IPS DF 6.9 (cell line): ENCODE data around the gene GOLGA6L9.
"Not testable (repeated sequence)": the region's sequence is repeated elsewhere in the genome, so short reads cannot be mapped to it uniquely, and the experiment has no call there.

Experiments used
- DNase-seq: peaks from one replicate; pipeline ENCODE4 v3.0.0-alpha.2; 2013; ENCODE audit warnings: low read depth, low spot score
- H3K27ac ChIP-seq: one replicate; pipeline ENCODE4 v1.5.1; 2013; ENCODE audit warnings: low read length, control low read depth
- H3K27me3 ChIP-seq: 2 replicates; pipeline ENCODE4 v1.6.1; 2013; ENCODE audit warnings: mild to moderate bottlenecking, low read length; ENCODE audit not compliant: control insufficient read depth, insufficient read depth
- H3K36me3 ChIP-seq: 2 replicates; pipeline ENCODE4 v1.6.1; 2013; ENCODE audit warnings: low read length; ENCODE audit not compliant: control insufficient read depth, insufficient read depth
- H3K4me1 ChIP-seq: 2 replicates; pipeline ENCODE4 v1.6.1; 2013; ENCODE audit warnings: low read length; ENCODE audit not compliant: control insufficient read depth, insufficient read depth
- H3K4me3 ChIP-seq: 2 replicates; pipeline ENCODE4 v1.5.1; 2013; ENCODE audit warnings: mild to moderate bottlenecking, low read length
- H3K9me3 ChIP-seq: 2 replicates; pipeline ENCODE4 v1.6.1; 2013; ENCODE audit warnings: low read length, inconsistent platforms; ENCODE audit not compliant: control insufficient read depth, insufficient read depth
- WGBS: extraction: QIAGEN DNeasy Blood & Tissue Kit; methylation state at CpG from one replicate; pipeline ENCODE4 v1.1.7; 2013; ENCODE audit warnings: mixed read lengths, missing lambda C conversion rate; ENCODE audit not compliant: insufficient read length, insufficient coverage; 5-methylcytosine and 5-hydroxymethylcytosine counted together

The GOLGA6L9 gene

GRCh38 chr15:82402341-82402740 lies 27.3 kb upstream of the GOLGA6L9 start:
- DNase-seq, H3K36me3 ChIP-seq, H3K4me3 ChIP-seq, H3K9me3 ChIP-seq, H3K4me1 ChIP-seq, H3K27me3 ChIP-seq, H3K27ac ChIP-seq: not testable (repeated sequence)
- no CpG with 5 or more reads among the region's 1 CpG for WGBS

GRCh38 chr15:82406211-82406610 lies 23.4 kb upstream of the GOLGA6L9 start:
- H3K27ac ChIP-seq, H3K27me3 ChIP-seq, H3K4me3 ChIP-seq, DNase-seq, H3K9me3 ChIP-seq, H3K36me3 ChIP-seq, H3K4me1 ChIP-seq: not testable (repeated sequence)
- WGBS: no CpG with 5 or more reads among the region's 2 CpGs

GRCh38 chr15:82410306-82410705 lies 19.3 kb upstream of the GOLGA6L9 start:
- not testable (repeated sequence) for H3K4me3 ChIP-seq, H3K9me3 ChIP-seq, H3K36me3 ChIP-seq, H3K27me3 ChIP-seq, DNase-seq, H3K27ac ChIP-seq, H3K4me1 ChIP-seq
- WGBS: no CpG with 5 or more reads among the region's 4 CpGs

GRCh38 chr15:82411595-82411994 lies 18.0 kb upstream of the GOLGA6L9 start:
- H3K36me3 ChIP-seq, H3K4me3 ChIP-seq, H3K9me3 ChIP-seq, H3K27ac ChIP-seq, H3K27me3 ChIP-seq, DNase-seq, H3K4me1 ChIP-seq: not testable (repeated sequence)
- no CpG with 5 or more reads among the region's 1 CpG for WGBS

- not testable (repeated sequence) for H3K27me3 ChIP-seq, H3K36me3 ChIP-seq, H3K27ac ChIP-seq, DNase-seq, H3K4me3 ChIP-seq, H3K9me3 ChIP-seq, H3K4me1 ChIP-seq
- WGBS: no CpG with 5 or more reads among the region's 6 CpGs
Measured at GRCh38 chr15:82414525-82415191, 15.0 kb upstream of the GOLGA6L9 start.

- not testable (repeated sequence) for H3K27me3 ChIP-seq, H3K36me3 ChIP-seq, DNase-seq, H3K4me1 ChIP-seq, H3K4me3 ChIP-seq, H3K9me3 ChIP-seq, H3K27ac ChIP-seq
- no CpG with 5 or more reads among the region's 2 CpGs for WGBS
Measured at GRCh38 chr15:82420516-82420915, 9.1 kb upstream of the GOLGA6L9 start.

GRCh38 chr15:82420966-82421365 lies 8.7 kb upstream of the GOLGA6L9 start:
- no CpG with 5 or more reads among the region's 1 CpG for WGBS
- H3K4me3 ChIP-seq, H3K27me3 ChIP-seq, H3K4me1 ChIP-seq, H3K27ac ChIP-seq, DNase-seq, H3K36me3 ChIP-seq, H3K9me3 ChIP-seq: not testable (repeated sequence)

GRCh38 chr15:82427117-82427516 lies 2.5 kb upstream of the GOLGA6L9 start:
- WGBS: no CpG with 5 or more reads among the region's 1 CpG

GRCh38 chr15:82445420-82445819 lies 15.8 kb downstream of the GOLGA6L9 start:
- not testable (repeated sequence) for H3K4me1 ChIP-seq, H3K27ac ChIP-seq, DNase-seq, H3K9me3 ChIP-seq, H3K27me3 ChIP-seq, H3K36me3 ChIP-seq
- peak overlapping the region; percentile 35; the same call in 1 of the 2 replicates for H3K4me3 ChIP-seq
- WGBS: no CpG with 5 or more reads among the region's 32 CpGs

More at GRCh38 chr15:82427117-82427516, 2.5 kb upstream of the GOLGA6L9 start:
- not testable (repeated sequence) for H3K27me3 ChIP-seq, H3K9me3 ChIP-seq, H3K4me3 ChIP-seq, H3K36me3 ChIP-seq, DNase-seq, H3K4me1 ChIP-seq, H3K27ac ChIP-seq

GRCh38 chr15:82457336-82457735 lies 27.7 kb downstream of the GOLGA6L9 start:
- no CpG with 5 or more reads among the region's 4 CpGs for WGBS
- H3K27me3 ChIP-seq, DNase-seq, H3K36me3 ChIP-seq, H3K4me3 ChIP-seq, H3K27ac ChIP-seq, H3K9me3 ChIP-seq, H3K4me1 ChIP-seq: not testable (repeated sequence)

- not testable (repeated sequence) for H3K27me3 ChIP-seq, DNase-seq, H3K4me1 ChIP-seq, H3K27ac ChIP-seq, H3K36me3 ChIP-seq, H3K9me3 ChIP-seq, H3K4me3 ChIP-seq
- no CpG with 5 or more reads among the region's 5 CpGs for WGBS
Measured at GRCh38 chr15:82465629-82466028, 36.0 kb downstream of the GOLGA6L9 start.
